NCI-H1105 (cell line): ENCODE measurements around the gene CASZ1.

Experiments
- DNase-seq: peaks from one replicate; lab custom pipeline; 2025; lab: John Stamatoyannopoulos, UW

CASZ1 gene

DNA sequence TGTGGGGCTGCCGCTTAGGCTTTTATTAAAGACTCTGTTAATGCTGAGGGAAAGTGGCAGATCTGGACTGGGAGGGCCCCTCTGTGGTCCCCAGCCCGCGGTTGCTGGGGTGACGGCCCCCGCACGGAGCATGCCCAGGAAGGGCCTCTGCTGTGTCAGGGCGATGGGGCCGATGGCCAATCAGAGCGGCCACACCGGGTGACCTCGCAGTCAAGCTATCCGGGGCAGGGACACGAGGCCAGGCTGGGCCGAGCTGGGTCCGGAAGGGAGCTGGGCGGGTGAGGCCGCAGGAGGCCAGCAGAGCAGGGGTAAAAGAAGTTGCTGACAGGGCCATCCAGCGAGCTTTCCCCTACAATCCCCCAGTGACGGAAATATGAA lies 145.1 kb downstream of the CASZ1 start:
- DNase-seq = no peak

DNA sequence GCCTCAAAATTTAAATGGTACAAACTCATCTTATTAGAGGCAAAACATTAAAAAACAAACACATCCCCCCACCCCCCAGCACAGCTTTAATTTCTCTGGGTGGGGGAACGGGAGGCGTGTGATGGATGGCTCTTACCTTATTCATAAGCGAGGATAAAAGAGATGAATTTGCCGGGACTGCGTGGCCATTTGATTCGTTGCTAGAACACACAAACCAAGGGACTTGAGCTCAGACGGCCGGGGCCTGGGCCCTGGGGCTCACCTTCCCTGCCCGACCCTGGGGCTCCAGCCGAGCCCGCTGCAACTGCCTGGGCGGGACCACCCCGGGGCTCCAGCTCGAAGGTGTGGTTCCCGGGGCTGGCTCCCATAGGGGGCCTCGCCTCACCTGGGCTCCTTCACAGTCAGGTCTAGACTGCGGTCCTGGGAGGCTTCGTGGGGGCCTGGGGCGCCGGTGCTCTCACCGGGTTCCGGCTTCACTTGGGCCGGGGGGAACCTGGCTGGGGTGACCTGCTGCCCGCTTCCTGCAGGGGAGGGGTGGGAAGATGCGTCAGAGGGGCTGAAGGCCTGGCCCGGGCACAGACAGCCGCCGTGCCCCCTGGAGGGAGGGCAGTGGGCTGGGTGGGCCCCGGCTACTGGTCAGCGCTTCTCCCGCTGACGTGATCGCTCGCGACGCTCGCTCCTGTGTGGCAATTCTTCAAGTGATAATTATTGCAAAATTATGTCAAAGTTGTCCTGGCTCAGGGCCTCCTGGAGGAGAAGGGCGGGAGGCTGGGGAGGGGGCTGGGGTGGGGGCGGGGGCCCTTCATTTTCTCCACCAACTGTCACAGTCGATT lies 145.7 kb downstream of the CASZ1 start:
- no peak for DNase-seq

DNA sequence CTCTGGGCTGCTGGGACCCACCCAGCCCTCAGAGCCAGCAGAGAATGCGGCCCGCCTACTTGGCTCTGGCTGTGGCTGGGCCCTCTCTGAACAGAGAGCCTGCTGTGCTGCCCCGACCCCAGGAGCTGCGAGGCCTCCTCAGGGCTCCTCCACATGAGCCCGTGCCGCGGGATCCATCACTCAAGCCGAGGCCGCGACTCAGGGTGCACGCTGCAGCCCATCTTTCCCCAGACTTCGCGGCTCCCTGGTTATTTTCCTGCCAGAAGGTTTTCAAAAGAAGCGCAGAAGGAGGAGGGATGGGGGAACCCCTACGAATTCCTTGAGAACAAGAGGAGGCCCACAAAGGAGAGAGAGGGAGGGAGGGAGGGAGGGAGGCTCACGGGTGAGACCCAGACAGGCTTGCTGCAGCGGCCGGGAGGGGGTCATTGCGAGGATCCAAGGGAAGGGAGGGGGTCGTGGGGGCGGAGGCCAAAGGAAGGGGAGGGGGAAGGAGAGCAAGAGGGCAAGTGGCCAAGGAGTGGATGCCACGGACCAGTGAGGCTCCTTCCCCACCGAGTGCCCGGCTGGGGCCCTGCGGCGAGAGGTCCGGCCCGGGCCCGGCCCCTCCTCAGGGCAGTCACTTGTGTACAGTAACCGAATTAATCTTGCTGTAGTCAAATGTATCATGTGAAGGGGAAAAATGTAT lies 146.8 kb downstream of the CASZ1 start:
- DNase-seq = no peak

DNA sequence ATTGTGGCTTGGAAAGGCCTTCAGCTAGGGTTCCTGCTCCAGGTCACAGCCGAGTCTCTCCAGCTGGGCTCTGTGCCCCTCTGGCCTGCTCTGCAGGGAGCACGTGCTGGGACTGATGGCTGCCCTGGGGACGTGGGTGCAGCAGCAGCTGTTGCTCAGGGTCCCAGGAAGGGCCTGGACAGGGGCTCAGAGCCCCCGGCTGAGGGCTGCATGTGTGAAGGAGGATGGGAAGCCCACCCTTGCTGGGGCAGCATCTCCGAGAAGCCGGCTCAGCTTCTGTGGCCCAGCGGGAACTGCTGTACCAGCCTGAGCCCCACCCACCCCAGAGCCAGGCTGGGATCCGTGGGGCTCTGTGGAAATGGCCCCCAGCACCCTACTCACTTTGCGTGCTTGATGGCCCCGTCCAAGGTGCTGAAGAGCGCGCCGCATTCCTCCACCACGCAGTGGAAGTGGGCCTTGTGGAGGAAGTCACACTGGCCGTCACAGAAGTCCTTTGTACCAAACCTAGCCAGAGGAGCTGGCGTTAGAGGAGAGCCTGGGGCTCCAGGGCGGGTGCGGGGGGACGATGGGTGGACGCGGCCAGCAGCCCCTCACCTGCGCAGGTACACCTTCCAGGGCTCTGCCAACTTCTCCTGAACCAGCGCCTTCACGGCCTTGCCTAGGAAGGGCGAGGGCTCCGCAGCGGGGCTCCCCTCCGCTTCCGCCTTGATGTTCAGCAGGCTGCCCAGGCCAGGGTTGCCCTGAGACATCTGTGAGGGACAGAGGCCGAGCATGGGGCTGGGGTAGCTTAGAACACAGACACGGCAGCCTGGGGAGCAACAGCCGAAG lies 147.5 kb downstream of the CASZ1 start:
- DNase-seq = no peak

DNA sequence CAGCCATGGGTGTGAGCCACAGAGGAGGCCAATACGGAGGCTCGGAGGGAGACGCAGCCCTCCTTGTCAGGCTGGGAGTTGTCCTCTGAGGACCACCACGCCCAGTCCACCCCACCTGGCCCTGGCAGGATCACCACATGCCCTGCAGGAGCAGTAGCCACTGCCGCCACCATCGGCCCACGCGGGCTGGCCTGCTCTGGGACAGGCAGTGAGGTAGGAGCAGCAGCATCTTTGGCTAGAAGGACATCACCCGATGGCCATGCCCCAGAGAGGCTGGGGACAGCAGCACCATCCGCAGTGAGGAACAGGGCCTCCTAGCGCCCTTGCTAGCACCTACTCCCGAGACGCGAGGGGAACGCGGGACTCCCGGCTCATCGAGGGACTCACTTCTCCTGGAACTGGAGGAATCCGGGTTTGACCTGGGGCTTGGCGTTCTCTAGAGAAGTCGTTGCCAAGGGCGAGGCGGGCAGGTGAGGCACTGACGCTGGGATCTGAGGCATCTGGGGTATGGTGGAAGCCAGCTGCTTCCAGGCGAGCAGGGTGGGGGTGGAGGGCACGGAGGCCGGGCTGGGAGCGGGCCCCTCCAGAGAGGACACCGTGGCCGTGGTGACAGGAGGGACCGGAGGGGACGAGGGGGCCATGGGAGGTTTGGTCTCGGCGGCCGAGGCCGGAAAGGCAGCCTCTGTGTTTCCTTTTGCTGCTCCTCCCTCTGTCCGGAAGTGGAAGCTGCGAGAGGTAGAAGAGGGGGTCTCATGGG lies 148.9 kb downstream of the CASZ1 start:
- DNase-seq = no peak

DNA sequence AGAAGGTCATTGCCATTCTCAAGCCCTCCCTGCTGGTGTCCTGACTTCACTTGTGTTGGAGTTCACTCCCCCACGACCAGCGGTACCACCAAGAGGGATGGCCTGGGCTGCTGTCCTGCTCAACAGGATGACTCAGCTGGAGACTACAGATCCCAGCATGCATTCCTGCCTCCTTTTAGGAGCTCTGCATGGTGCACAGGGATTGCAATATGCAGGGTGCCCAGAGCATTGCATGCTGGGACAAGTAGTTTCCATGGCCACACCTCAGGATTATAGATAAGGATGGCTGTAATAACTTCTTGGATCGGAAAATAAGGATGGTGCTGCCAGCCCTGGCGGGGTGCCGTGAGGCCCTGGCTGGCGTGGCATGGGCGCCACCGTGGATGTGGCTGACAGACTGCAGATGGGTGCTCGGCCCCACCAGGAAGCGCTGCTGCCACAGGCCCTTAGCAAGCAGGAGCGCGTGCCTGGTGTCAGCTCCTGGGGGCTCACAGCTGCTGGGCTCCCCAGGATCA lies 150.0 kb downstream of the CASZ1 start:
- DNase-seq = no peak

DNA sequence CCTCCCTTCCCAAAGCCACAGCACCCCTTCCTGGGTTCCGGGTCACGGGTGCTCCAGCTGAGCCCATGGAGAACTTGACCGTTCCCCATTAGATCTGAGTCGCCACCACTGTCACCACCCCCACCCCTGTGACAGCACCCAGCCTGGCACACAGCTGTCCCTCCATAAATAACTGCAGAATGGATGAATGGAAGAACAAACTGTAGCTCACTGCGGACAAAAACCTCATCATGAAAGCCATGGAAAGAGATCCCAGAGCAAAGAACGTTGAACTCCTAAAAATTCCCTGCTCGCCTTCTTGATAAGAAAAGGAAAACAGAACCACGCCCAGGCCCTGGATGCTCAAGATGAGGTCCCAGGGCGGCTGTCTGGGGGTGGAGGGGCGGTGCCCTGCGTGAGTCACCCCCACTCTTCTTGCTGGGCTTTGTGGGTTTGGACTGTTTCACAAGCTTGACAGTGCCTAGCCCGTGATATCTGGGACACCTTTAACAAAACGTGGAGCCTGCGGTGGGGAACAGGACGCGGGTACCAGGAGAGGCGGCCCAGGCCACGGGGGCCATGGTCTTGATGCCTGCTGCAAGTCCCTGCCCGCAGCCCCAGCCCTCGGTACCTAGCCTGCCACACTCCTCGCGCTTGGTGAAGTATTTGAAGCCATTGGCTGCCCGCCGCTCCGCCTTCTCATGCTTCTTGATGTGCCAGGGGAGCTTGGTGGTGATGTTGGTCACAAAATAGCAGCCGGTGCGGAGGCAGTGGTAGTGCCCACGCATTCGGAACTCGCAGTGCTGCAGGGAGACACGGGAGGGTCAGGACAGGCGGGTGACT lies 151.9 kb downstream of the CASZ1 start:
- no peak for DNase-seq

DNA sequence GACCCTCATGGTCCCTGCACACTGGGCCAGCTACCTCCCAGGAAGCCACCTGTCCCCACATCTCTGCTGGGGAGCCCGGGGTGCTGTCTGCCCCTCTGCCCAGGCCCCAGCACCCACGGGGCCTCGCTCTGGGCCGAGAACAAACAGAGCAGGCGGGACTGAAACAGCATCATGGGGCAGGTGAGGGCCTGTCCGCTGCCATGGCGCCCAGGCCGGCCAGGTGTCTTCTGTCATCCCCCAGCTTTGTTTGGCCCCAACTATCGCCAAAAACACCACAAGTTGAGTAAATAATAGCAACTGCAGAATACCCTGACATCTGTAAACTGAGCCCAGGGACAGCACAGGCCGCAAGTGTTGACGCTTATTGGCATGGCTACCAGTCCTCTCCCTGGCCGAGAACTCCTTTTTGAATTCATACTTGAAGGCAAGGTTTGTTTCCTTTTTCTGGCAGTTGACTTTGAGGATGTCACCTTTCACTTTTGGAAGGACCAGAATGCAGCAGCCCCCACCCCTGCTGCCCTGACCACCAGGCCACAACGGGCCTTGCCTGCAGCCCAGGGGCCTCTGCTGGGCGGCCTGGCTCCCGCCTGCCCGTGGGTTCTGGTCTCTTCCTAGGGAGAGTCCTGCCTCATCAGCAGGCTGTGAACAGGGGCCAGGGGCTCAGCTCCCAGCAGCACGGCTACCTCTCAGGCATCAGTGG lies 152.7 kb downstream of the CASZ1 start:
- peak; percentile 73 for DNase-seq

DNA sequence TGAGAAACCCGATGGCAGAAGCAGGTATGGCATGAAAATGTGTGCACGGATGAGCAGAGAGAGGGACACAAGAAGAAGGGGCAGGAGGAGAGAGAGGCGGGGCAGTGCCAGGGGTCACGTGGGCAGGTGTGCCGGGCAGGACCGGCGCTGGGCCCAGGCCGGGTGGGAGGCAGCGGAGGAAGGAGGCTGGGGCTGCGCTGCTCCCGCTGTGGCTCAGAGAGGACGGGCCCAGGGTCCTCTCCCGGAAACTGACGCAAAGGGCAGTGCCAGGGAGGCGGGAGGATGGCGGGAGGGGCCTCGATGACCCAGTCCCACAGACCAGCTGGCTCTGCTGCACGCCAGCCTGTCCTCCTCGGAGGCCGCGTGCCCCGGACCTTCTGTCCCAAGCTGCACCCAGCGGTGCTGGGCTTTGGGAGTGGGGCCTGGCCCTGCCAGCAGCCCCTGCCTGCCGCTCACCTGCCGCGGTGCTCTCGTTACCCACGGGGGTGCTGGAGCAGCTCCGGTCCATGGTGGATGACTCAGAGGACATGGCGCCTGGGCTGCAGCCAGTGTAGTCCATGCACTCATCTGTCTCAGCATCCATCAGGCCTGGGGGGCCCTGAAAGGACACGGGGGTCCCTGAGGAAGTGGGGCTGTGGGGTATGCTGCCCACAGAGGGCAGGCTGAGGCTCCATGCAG lies 153.9 kb downstream of the CASZ1 start:
- DNase-seq = no peak

DNA sequence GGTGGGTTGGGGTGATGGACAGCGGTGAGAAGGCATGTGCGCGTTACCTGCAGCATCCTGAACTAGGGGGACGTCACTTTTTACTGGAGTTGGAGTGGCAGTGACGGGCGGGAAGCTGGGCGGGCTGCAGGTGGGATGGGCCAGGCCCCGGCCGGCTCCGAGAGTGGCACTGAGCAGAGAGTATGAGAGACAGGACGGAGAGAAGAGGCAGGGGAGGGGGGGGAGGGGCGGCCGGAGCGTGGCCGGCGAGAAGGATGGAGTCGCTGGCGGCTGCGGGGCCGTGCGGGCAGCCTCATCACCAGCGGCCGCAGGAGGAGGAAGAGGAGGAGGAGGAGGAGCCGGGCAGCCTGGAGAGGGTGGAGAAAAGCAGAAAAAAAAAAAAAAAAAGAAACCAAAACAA lies 154.5 kb downstream of the CASZ1 start:
- DNase-seq = no peak

DNA sequence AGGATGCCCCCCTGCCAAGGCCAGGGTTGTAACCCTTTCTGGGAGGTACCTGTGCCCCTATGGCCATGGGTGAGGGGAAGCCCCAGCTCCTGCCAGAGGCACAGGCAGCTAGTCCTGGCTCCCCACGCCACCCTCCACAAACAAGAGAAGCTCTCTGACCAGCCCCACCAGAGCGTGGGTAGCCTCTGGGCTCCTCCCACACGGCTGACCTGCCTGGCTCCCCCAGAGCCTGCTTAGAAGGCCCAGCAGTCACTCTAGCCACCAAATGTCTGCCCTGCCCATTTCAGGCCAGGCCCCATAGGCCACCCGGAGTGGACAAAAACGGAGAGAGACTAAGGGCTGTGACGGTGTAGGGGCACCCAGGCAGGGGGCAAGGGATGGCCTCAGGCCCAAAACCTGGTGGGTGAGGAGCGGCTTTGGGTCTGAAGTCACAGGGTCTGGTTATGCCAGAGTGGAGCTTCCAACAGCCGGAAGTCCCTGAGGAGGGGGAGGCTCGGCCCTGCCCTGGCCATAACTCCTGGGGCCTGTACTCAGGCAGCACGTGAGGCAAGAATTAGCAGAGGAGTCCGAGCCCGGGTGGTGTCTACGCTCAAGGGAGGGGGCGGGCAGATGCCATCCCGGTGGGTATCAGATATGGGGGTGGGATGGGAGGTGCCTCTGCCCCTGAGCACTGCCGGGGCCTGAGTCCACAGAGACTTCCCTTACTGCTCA lies 155.4 kb downstream of the CASZ1 start:
- DNase-seq = no peak

DNA sequence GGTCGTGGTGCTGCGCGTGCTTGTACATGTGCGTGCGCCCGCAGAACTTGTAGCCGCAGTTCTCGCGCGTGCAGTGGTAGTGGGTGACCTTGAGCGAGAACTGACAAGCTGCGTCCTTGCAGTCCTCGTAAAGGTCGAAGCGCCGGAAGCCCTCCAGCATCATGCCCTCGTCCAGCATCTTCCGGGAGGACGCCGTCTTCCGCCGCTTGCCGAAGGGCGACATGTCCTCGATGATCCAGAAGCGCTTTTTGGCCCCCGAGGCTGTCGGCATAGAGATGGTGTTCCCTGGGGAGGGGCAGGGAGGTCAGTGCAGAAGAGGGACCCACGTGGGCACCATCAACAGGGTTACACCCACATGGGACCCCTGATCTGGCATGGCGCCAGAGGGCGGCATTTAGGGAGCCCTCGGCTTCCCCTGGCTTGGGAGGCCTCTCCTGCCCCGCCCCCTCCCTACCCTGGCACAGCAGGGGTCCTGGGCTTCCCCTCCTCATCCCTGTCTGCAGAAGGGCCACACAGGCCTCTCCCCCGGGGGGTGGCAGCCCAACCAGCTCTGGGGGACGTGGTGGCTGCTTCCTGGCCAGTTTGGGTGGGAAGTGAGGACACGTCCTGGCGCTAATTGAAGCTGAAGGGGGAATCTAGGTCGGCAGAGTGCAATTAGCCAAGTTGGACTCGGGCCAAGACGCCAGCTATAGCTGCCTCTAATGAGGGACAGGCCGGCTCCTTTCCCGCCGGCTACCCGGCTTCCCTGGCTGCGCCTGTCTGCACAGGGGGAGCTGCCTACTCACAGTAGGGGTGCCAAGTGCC lies 156.5 kb downstream of the CASZ1 start:
- peak; percentile 97 for DNase-seq

DNA sequence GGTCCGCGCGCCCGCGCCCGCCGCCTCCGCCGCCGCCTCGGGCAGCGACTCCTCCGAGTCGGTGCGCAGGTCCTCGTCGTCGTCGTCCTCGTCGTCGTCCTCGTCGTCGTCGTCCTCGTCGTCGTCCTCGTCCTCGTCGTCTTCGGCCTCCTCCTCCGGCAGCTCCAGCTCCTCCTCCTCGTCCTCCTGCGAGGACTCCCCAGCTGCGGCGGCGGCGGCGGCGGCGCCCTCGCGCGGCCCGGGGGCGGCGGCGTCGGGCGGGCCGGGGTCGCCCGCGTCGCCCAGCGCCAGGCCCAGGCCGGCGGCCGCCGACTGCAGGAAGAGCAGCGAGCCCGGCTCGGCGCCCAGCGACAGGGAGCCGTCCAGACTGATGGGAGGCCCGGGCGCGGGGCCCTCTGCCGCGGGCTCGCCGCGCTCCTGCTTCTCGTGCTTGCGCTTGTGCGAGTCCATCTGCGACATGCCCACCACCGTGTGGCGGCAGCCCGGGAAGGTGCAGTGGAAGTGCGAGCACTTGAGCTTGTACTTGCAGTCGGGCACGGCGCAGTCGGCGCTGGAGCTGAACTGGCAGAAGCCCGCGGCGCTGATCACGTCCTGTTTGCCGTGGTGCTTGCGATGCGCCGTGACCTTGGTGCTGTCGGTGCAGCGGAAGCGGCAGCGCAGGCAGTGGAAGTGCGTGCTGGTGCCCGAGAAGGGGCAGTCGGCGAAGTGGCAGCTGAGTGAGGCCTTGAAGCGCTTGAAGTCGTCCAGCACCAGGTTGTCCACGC lies 157.3 kb downstream of the CASZ1 start:
- DNase-seq = no peak

DNA sequence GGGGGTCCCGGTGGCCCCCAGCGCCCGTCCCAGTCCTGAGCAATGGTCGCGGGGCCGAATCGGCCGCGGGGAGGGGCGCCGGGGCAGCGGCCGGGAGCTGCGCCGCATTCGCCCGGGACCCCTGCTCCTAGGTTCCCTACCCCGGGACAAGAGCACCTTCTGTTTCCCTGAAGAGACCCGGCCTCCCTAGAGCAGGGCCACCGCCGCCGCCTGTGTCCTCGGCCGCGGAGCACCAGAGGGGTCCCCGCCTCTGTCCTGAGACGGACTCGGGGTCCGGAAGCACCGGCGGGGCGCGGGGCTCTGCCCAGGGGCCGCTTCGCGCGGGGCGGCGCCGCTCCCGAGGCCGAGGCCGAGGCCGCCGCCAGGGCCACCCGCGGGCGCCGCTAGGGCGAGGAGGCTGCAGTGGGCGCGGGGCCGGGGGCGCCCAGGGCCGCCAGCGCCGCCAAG lies 157.9 kb downstream of the CASZ1 start:
- no peak for DNase-seq

DNA sequence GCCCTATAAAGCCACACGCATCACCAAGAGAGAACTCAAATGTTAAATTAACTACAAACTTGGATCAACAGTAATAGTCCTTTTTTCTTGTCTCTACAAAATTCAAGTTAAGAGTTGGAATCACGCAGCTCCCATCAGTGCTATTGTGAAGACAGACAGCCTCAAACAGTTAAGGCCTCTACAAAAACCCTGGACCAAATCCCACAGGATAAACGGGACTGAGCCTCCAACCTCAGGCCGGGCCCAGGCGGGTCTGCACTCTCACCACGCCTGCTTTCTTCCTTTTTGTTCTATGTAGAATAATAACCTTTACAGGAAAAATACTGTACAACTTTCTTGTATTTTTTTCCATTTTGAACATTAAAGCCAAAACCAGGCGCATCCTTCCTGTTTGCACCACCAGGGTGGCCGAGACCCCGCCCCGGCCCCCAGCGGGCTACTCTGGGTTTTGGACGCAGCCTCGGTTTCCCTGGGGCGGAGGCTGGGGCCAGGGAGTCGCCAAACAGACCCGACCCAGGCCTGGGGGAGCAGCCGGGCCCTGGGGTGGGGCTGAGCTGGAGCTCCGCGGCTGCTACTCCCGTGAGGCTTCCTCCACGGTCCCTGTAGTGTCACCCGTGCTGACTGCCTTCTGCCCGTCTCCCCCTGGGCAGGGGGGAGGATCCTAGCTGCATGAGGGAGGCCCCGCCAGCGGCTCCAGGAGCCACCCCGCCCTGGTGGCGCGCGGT lies 158.4 kb downstream of the CASZ1 start:
- DNase-seq = no peak

DNA sequence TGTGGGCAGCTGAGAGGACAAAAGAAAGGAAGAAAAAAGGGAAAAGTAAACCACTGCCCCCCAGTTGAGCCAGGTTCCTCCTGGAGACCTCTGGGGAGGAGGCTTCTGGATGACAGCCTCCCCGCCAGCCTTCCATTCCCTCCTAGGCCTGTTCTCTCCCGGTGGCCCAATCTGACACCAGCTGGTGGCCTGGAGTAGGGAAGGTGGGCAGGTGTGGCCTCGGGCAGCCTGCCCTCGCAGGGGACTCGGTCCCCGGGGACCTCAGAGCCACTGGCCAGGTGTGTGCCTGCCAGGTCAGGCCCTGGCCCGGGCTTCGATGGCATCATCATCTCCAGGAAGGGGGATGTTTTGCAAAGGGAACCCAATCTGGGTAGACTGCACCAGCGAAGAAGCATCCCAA lies 159.0 kb downstream of the CASZ1 start:
- DNase-seq = no peak

DNA sequence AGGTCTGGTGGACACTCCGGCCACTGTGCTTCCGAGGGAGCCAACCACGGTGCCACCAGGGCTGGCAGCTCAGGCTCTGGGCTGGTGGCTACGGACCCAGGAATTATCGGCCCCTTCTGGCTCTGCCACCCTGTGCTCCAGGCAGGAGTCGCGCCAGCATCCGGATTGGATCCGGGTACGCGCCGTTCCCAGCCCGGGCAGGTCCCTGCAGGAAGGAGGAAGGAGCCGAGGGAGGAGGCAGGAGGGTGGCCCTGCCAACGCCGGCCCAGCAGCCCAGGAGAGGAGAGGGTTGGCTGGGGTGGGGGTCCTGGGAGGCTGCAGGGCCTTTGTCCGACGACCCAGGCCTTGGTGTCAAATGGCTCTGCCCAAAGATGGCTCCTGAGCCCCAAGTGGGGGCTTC lies 160.5 kb downstream of the CASZ1 start:
- DNase-seq = no peak
